ENCODE results near the gene SLC24A1.

Gene SLC24A1

GRCh38 chr15:65576664-65577063, 45.1 kb upstream of the SLC24A1 start (continued):
- TF ChIP-seq ZNF26 (tag by site-specific recombination; IDR thresholded peaks at IDR 0.05) (no peak), ZNF654 (tag by site-specific recombination; IDR thresholded peaks at IDR 0.05; ENCODE audit: low read depth) (no peak), ZNF530 (tag by site-specific recombination; IDR thresholded peaks at IDR 0.05; ENCODE audit: low read depth) (no peak), ZNF138 (tag by site-specific recombination; IDR thresholded peaks at IDR 0.05; ENCODE audit: borderline replicate concordance) (no peak)

DNA sequence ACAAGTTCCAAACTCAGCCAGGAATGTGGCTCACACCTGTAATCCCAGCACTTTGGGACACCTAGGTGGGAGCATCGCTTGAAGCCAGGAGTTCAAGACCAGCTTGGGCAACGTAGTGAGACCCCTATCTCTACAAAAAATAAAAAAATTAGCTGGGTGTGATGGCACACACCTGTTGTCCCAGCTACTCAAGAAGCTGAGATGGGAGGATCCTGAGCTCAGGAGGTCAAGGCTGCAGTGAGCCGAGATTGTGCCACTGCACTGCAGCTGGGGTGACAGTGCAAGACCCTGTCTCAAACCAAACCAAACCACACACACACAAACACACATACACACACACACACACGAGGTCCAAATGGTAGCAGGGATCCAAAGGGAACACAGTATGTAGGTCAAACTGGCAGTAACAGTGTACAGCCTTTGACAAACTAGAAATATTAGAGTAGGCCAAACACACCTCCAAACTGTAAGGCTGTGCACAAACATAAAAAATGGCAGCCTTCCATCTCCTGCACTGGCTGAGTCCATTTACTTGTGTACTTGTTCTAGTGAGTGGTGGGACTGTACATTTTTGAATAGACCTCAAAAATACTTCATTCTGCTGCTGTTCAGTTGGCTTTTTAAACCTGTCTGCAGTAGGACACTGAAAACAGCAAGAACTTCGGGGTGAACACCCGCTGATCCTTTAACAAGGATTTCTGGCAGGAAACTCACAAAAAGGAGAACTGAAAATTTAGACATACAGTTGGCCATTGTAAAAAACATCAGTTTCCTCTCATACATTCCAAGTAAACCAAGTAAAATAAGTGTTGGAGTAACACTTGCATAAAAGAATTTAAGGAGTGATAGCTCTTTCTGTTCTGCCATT, 44.4 kb upstream of the SLC24A1 start:
- H3K9me3 ChIP-seq (ENCODE audit: control insufficient read depth, insufficient read depth, low read depth, low read length), result no peaks in the 10 kb centered on the region
- ChIA-PET CTCF (interaction anchor here (1.7 kb wide), 1 partner anchor 175 kb away, joined by 5 read pairs; no protein-coding TSS in a partner anchor), POLR2A (no interaction called here)
- H3K36me3 ChIP-seq (ENCODE audit: control insufficient read depth in 2 of 2, insufficient read depth in 1 of 2, low read length in 2 of 2), result peaks cover 68 to 84% of the 10 kb centered on the region in 2 experiments
- TF ChIP-seq, protein P1, sequence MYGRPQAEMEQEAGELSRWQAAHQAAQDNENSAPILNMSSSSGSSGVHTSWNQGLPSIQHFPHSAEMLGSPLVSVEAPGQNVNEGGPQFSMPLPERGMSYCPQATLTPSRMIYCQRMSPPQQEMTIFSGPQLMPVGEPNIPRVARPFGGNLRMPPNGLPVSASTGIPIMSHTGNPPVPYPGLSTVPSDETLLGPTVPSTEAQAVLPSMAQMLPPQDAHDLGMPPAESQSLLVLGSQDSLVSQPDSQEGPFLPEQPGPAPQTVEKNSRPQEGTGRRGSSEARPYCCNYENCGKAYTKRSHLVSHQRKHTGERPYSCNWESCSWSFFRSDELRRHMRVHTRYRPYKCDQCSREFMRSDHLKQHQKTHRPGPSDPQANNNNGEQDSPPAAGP (tag by site-specific recombination; IDR thresholded peaks at IDR 0.05), result 0 out of 2 replicates have a peak, but pooled peaks have one; percentile 37
- peak; percentile 28; the same call in 1 of the 2 replicates for TF ChIP-seq ZNF2 (tag by site-specific recombination; IDR thresholded peaks at IDR 0.05)
- no peak for TF ChIP-seq ZNF223 (tag by site-specific recombination; IDR thresholded peaks at IDR 0.05)
- peak; percentile 67 for TF ChIP-seq ZNF121 (tag by site-specific recombination; IDR thresholded peaks at IDR 0.05)
- TF ChIP-seq ZNF48 (tag by site-specific recombination; IDR thresholded peaks at IDR 0.05), result no peak
- no peak for TF ChIP-seq ZNF426 (tag by site-specific recombination; IDR thresholded peaks at IDR 0.05)
- TF ChIP-seq OSR2 (tag by site-specific recombination; IDR thresholded peaks at IDR 0.05), result peak; percentile 38; the same call in 1 of the 2 replicates
- peak; percentile 8; the same call in 1 of the 2 replicates for TF ChIP-seq GFI1B (tag by site-specific recombination; IDR thresholded peaks at IDR 0.05)
- no peak for TF ChIP-seq ZSCAN30 (tag by site-specific recombination; IDR thresholded peaks at IDR 0.05)
- TF ChIP-seq ZNF670 (tag by site-specific recombination; IDR thresholded peaks at IDR 0.05; ENCODE audit: low read depth), result no peak
- peak; percentile 90 for TF ChIP-seq SCRT1 (tag by site-specific recombination; IDR thresholded peaks at IDR 0.05; ENCODE audit: borderline replicate concordance)
- TF ChIP-seq ZNF549 (tag by site-specific recombination; IDR thresholded peaks at IDR 0.05), result no peak
- TF ChIP-seq ZNF16 (tag by site-specific recombination; IDR thresholded peaks at IDR 0.05; ENCODE audit: low read depth), result no peak
- TF ChIP-seq BCL11A (tag by site-specific recombination; IDR thresholded peaks at IDR 0.05; ENCODE audit: low read depth), result no peak
- TF ChIP-seq ZNF626 (tag by site-specific recombination; IDR thresholded peaks at IDR 0.05), result no peak
- no peak for TF ChIP-seq SALL2 (tag by site-specific recombination; IDR thresholded peaks at IDR 0.05; ENCODE audit: borderline replicate concordance)
- no peak for TF ChIP-seq SP2 (tag by site-specific recombination; IDR thresholded peaks at IDR 0.05)
- no peak for TF ChIP-seq REPIN1 (tag by site-specific recombination; IDR thresholded peaks at IDR 0.05; ENCODE audit: low read depth)
- TF ChIP-seq SCRT2 (tag by site-specific recombination; IDR thresholded peaks at IDR 0.05), result peak; percentile 92
- peak; percentile 64 for TF ChIP-seq ZNF600 (tag by site-specific recombination; IDR thresholded peaks at IDR 0.05)
- TF ChIP-seq ZNF114 (tag by site-specific recombination; IDR thresholded peaks at IDR 0.05), result no peak
- peaks cover 4% of the 10 kb centered on the region; the same call in 1 of the 2 replicates for H3K4me1 ChIP-seq (ENCODE audit: control insufficient read depth, insufficient read depth, low read length)
- no peak overlapping the region for H3K27ac ChIP-seq (ENCODE audit: extremely low read depth, low read depth, low read length)
- no peak overlapping the region for H3K4me3 ChIP-seq (ENCODE audit: low read depth, low read length)
